Kidney glomerular epithelial cell (primary cell): ENCODE results near the gene CDH22.

Experiments
- DNase-seq: peaks from one replicate; lab custom pipeline; 2025; lab: John Stamatoyannopoulos, UW

CDH22 gene

DNA sequence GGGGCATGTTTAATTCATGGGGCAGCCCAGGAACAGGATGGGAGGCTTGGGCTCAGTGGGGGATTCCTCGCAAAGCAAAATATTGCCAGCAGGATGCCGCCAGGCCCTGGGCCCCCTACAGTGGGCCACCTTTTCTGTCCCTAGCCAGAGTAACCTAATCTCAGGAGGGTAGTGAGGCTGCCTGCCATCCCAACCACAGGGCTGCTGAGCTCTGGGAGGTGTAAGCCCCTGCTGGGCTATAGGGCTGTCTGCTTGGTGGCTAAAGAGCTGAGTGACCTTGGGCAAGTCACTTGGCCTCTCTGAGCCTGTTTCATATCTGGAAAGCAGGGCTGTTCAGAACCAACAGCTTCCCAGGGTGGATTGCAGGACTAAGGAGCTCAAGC, 35.7 kb upstream of the CDH22 start:
- no peak for DNase-seq

GRCh38 chr20:46343348-46343974, 35.2 kb upstream of the CDH22 start:
- no peak for DNase-seq

GRCh38 chr20:46342451-46343347, 34.4 kb upstream of the CDH22 start:
- no peak for DNase-seq

GRCh38 chr20:46342010-46342378, 33.7 kb upstream of the CDH22 start:
- no peak for DNase-seq

DNA sequence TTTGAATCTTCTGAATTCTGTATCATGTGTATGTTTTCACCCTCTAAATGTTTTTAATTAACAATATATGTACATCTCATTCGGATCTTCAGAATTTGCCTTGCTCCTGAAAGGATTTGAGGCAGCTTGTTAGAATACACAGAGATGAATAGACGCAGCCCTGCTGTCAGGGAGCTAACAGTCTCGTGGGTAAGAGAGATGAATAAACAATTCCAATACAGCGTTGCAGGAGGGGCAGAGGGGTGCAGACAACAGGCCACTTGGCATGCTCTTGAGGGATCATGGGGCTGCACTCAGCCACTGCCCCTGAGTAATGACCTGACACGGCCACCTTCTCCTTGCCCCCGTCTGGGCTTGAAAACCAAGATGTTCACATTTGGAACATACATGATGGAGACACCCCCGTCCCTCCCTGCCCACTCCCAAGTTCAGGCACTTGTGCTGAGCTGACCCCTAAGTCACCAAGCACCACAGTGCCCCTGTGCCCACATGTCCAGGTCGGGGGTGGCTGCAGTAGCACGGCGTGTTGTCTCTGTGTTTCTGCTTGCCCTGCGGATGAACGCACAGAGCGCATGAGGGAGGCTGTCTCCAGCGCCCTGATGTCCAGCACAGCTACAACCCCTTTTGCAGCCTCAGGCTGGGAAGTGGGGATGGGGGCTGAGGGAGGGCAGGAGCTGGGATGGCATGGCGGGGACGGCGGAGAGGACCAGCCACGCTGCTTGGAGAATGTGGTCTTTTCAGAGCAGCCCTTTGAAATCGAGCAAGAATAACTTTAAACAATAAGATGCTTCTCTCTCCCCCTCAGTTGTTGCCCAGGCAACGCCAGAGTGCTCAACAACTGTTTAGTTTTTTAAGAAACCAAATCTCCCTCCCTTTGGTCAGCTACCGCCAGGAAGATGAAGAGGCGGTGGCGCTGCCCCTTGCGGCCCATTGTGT, 33.0 kb upstream of the CDH22 start:
- no peak for DNase-seq

- no peak for DNase-seq
These were observed 30.7 kb upstream of the CDH22 start for GRCh38 chr20:46339037-46339436.

- DNase-seq: no peak
These were observed 28.4 kb upstream of the CDH22 start for GRCh38 chr20:46336735-46337134.

GRCh38 chr20:46334303-46334904, 26.1 kb upstream of the CDH22 start:
- no peak for DNase-seq

GRCh38 chr20:46333161-46333991, 25.1 kb upstream of the CDH22 start:
- no peak for DNase-seq

- DNase-seq: no peak
These were observed 24.3 kb upstream of the CDH22 start for GRCh38 chr20:46332373-46333160.

GRCh38 chr20:46331611-46332361, 23.5 kb upstream of the CDH22 start:
- no peak for DNase-seq

- DNase-seq: no peak
These were observed 22.6 kb upstream of the CDH22 start for GRCh38 chr20:46330831-46331371.

GRCh38 chr20:46330072-46330763, 21.9 kb upstream of the CDH22 start:
- DNase-seq: no peak

DNA sequence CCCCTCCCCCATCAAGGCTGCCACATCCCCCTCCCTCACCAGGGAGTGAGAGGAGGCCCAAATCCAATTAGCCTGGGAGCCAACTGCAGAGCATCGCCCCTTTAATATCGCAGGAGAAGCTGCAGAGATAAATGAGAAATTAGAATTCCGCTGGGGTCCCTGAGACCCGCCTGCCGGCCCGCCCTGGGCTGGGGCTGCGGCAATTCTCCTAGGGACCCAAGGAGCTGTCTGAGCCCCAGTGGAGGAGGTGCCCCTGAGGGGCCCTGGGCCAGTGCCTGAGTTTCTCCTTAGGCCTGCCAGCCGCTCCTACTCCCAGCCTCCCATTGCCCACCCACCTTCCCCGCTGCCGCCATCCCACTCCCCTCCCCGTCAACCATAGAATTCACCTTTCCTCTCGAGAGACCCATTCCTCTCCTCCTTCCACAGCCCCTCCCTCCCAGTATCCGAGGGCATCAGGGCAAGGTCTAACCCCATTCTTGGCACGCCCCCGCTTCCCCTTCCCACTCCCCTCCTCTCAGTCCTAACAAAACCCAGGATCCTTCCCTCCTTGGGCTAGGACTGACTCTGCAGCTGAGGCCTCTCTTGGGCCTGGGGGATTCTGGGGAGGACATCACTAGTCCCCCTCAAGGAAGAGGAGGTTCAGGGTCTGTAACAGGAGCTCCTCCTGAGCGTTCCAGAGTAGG, 20.0 kb upstream of the CDH22 start:
- no peak for DNase-seq

DNA sequence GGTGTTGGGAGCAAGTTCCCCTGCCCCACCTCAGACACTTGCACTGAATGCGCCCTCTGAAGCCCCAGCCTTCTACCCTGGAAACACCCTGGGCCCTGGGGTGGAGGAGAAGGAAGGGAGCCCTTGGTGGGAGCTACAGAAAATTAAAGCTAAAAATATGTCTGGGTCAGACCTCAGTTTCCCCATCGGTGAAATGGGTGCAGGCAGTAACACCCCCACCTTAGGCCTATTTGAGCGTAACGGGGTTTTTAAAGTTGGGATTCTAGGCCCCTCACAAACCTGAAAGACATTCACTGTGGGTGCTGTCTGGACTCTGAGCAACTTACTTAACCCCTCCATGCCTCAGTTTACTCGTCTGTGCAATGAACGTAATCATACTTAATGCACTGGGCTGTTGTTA, 19.3 kb upstream of the CDH22 start:
- DNase-seq: no peak

GRCh38 chr20:46325789-46326188, 17.5 kb upstream of the CDH22 start:
- DNase-seq: no peak

DNA sequence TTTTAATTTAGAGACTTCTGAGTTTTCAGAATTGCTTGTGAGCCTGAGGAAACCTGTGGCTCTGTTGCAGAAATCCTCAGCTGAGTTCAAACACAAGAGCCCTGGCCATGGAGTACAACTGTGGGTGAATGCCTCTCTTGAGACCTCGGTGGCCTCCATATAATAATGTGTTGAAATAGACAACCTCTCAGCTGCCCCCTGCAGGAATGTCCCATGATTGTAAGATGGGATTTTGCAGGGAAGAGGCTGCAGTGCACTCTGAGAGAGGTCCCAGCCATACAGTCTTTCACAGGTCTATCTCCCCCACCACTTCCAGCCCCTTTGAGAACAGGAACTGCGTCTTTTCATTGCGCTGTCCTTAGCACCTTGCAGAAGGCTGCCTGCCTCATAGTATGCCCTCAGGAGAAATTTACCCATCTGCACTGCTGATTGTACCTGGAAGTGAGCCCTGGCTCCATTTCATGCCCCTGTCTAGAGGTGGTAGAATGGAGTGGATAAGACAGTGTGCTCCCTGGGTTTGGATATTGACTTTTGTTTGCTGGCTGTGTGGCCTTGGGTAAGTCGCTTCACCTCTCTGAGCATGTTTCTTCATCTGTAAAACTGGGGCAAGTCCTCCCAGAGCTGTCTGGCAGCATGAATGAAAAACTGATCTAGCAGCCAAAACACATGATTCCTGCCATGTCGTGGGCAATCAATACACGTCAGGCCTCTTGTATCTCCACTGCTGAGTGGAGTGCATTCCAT, 16.8 kb upstream of the CDH22 start:
- no peak for DNase-seq
